KG1 (cell line): ENCODE measurements around the gene ROR1.
"Not testable (repeated sequence)": the region's sequence is repeated elsewhere in the genome, so short reads cannot be mapped to it uniquely, and the experiment has no call there.

Source experiments
- DNase-seq: peaks from one replicate; lab custom pipeline; 2025; lab: John Stamatoyannopoulos, UW

The ROR1 gene

DNA sequence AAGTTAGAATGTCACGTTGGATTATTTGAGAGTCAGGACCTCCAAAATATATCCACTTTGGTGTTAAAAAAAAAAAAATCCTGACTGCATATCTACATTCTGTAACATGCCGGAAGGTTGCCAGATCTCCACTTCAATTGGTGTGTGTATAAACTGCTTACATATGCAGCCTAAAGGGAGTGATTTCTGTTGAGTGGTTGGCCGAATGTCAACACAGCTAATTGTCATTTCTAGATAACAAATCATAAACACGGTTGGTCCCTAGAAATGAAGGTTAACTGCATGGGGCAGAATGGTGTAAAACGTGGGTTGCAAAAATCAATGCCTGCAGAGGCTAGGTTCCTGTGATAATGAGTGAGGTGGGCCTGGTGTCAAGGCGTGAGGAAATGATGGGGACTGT is 15.0 kb upstream of the ROR1 start:
- no peak for DNase-seq

DNA sequence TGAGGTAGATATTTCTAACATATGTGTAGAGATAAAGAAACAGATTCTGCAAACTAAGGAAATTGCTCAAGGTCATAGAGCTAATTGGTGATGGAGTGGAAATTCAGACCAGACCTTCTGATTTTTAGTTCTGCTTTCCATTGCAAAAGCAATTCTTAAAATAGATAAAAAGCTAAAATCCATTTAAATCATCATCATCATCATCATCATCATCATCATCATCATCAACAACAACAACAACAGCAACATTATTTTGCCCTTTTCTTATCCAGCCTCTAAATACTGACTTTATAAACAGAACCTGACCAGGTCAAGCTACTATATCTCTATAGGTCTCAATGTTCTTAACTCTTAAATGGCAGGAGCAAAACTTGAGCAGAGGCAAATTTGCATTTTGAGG is 14.0 kb upstream of the ROR1 start:
- DNase-seq: no peak

DNA sequence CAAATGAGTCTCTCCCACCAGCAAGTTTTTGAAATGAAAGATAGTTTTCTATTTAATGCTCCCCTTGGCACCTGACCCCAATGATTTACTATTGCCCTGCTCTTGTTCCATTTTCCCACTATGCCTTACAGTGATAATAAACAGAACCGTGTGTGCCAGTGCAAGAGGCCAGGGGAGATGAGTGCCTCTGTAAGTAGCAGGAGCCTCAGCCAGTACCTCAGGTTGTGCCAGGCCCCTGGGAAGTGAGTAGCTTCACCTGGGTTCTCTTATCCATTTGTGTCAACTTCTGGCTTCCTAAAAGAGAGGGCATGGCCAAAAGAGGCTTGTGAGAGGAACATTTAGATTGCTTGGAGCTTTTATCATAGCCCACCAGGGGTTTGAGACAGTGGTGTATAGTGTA is 3.4 kb upstream of the ROR1 start:
- no peak for DNase-seq

DNA sequence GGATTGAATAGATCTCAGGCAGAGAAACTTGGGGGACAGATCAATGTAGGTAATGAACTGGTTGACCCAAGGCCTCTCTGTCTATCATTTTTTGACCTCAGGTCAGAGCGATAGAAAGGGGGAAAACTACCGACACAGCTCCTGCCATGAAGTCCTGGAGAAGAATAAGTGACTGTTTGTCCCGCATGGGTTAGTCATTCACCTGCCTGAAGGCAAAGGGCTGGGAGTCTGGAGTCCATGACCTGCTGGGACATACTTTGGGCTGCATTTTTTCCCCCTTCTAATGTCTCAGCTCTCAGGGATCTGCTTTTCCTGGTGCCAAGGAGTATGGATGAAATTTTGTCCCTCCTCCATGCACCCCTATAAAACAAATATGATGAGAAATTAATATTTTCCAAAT is 1.6 kb upstream of the ROR1 start:
- DNase-seq: no peak

DNA sequence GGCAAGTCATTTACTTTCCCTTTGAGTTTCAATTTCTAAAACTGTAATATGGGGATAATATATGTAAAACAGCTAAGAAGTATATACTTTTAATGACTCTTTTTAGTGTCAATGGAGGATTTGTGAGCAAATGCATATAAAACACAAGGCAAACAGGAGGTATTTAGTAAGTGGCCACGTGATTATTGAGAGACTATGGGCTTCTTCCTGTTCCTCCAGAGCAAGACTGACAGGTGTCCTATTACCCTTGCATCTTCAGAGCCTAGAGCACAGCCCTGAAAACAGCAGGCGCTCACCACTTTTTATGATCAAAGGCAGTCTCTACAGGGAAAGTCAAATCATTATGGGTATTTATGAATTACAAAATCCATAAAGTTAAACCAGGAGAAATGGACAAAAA is 941 bp upstream of the ROR1 start:
- DNase-seq: no peak

DNA sequence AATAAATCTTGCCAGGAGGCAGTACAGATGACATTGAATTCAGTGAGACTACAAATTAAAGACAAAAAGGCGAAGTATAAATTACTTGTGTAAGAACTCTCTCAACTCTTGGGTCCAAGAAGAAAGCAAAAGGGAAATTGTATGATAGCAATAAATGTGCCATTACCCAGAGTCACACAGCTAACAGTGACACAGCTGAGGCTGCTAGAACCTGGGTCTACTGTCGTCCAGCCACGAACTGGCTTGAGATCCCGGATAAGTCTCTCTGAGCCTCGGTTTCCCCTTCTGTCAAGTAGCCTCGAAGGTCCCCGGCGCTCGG is 362 bp upstream of the ROR1 start:
- no peak for DNase-seq

DNA sequence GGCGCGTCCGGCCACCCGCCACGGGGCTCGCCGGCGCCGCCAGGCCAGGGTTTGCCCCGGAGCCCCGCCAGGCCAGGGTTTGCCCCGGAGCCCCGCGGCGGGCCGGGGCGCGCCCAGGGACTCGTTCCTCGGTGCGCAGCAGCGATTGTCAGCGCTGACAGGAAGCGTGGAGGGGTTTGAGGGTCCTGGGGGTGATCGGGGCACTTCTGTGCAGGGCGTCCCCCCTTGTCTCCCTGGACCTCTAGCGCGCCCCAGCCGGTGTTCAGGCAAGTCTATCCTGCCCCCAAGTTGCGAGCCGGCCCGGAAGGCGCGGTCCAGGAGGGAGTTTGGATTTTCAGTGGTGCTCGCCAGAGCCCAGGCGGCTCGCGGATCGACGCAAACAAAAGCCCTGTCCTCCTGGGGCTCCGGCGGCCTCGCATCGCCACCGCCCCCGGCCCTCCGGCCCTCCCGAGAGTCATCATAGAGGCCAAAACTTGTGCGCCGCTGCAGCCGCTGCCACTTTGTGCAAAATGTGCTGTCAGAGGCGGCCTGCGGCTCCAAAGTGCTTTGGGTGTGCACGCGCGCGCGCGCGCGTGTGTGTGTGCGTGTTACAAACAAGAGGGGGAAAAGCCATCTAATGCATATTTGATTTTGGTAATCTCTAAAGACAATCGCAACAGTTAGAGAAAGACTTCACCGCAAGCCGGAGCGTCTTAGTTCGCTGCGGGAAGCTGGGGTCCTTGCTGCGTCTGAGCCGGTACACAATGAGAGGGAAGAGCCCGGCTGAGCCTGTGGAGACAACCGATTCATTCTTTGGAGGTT is 1.0 kb downstream of the ROR1 start:
- DNase-seq: peak; percentile 3

- DNase-seq: no peak
Measured at GRCh38 chr1:63775418-63776127, 1.8 kb downstream of the ROR1 start.

DNA sequence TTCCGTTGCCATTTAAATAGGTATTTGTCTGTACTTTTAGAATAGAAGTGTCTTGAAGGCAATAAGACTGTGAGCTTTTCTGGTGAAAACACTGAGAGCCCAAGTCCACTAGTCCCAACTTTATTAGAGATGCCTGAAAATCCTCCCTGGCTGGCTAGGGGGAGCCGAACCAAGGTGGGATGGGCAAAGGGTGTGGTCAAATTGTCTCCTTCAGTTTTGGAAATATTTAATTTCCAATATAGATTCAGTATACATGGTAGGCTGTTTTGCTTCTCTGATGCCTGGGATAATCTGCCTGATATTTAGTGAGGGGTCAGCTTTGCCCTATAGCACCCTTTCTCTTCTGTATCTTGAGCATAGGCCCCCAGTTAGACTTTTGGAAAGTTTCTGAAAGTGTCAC is 3.5 kb downstream of the ROR1 start:
- no peak for DNase-seq

- DNase-seq: no peak
Measured at GRCh38 chr1:63777965-63778880, 4.4 kb downstream of the ROR1 start.

GRCh38 chr1:63779338-63780211 is 5.8 kb downstream of the ROR1 start:
- DNase-seq: no peak

DNA sequence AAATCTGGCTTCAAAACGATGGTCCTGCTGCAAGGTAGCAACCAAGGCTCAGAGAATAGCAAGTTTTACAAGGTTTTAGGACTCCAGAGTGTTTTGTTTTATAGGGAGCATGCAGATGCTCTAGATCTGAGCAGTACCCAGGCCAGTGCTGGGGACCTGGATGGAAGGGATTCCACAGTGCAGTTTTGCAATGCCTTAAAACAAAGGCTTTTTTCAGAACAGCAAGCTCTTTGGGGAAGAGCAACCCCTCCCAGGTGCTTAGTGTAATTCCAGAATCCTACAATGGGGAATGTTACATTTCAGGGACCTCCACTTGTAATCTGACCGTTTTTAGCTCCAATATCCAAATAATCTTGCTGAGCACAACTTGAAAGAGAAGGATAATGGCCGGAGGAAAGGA is 6.7 kb downstream of the ROR1 start:
- no peak for DNase-seq

DNA sequence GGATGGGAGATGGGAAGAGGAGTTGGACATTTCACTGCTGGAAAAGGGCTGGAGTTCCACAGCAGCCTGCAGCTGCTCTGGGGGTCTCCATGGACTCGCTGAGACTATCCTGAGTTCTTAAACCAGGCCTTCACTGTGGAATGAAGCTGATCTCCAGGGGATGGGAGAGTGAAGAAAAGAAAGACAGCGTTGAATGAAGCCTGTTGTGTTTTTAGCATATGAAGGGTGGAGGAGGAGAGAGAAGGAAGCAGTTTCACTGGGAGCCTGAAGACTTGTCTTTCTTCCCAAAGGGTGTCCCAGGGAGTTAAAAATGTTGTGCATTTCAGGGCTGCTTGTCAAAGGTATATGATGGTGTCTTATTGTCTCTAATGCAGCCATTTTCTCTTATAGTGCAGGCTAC is 9.2 kb downstream of the ROR1 start:
- DNase-seq: no peak

DNA sequence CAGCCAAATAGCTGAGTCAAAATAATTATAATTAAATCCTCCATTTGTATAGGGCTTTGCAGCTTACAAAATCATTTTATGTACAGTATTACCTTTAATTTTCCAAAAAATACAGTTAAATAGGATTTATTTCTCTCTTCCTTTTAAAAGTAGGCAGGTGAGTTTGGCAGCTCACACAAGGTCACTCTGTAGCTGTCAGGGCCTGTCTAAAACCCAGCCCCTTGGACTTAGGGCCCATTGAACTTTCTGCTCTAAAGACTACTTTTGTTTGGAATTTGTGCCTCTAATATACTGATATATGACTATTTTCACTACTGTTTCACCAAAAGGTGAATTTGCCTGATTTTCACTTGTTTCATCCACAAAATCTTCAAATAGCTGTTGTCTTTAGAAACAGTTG is 10.3 kb downstream of the ROR1 start:
- no peak for DNase-seq

GRCh38 chr1:63784489-63785390 is 10.9 kb downstream of the ROR1 start:
- DNase-seq: no peak

- DNase-seq: not testable (repeated sequence)
Measured at GRCh38 chr1:63787270-63787669, 13.5 kb downstream of the ROR1 start.

DNA sequence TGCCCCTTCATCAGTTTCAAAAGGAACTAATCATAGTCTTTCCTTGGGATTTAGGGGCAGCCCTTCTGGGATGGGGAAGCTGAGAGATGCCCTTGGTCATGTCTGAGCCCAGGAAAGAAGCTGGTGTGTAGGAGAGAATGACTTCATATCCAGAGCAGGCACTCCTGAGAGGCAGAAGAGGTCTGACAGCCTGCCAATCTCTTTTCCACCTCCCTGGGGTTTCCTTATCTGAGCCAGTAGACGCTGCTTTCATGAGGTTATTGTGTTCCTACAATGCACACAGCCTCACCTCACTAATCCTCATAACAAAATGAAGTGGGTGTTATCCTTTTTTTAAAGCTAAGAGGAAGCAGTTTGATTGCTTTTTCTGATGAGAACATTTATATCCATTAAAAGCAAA is 14.1 kb downstream of the ROR1 start:
- DNase-seq: no peak

DNA sequence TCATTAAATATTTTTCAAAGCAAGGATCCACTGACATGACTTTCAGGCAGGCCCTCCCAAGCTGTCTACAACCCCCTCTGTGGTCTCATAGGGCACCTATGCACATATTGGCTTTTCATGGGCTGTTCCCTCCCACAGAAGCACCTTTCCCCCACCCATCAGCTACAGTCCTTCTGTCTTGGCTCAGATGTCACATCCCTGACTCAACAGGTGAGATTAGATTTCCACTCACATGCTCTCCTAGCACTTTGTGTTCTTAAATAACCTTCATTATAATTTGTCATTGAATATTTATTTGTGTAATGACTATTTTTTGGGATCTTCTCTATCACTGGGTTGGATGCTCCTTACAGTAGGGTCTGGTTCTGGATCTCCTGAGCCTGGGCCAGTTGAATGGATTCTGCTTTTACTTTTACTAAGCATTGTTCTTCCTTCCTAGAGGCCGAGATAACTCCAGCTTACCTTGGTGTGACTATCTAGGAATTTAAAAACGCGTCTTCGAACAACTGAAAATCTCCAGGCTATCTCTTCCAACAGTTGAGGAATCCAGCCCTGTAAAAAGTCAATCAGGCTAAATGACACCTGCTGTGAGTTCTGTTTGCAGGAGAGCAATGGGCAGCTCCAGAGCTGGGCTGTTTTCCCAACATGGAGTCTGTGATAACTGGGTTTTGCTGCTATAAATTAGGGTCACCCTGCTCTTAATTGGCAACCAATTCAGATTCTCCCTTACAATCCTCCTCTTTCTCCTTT is 16.2 kb downstream of the ROR1 start:
- no peak for DNase-seq

DNA sequence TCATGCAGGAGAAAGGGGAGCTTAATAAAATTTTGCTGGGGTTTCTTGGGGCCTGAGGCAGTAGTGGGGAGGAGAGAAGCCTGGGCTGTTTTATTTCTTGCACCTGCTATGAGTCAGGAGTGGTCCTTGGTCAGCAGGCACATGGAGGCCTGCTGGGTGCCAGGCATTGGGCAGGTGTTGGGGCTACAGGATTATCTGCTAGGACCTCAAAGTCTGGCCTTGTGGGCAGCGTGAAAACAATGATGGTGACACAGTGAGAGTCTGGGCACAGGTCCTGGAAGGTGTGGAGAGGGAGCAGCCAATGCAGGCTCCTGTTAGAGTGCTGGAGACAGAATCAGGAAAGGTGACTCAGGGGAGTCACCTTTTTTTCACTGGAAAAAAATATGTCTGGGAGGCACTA is 17.2 kb downstream of the ROR1 start:
- no peak for DNase-seq

- no peak for DNase-seq
Measured at GRCh38 chr1:63792152-63792551, 18.3 kb downstream of the ROR1 start.
